ENCODE measurements around the gene METAP2. TPM values are rescaled to one million over a fixed set of nuclear protein-coding genes. Genes with fewer than 3 reads are reported as not detected.

The METAP2 gene
- total and polyA plus RNA-seq, 2 donors (not counting 3 experiments of a cell fraction or from before 2014, with no cell fraction given): 28.5 to 105 TPM

DNA sequence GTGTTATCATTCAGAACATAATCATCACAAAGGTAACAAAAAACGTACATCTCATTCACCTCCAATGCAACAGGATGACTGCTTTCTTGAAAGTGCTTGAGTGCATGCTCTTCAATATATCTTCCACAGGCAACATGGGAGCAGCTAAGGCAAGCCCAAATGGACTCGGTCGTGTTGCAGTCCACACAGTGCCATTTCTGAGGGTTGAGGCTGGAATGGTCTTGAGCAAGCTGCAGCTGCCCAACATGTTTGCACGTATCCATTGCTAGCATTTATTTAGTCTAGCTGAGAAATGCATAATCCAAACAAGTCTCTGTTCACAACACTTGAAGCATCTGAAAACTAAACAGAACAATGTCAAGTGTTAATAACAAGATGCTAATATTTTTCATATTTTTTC, 60.0 kb downstream of the METAP2 start:
- no peak for FAIRE-seq

More for the DNA sequence above, 60.0 kb downstream of the METAP2 start:
- no peaks in the 10 kb centered on the region for H3K4me1 ChIP-seq (ENCODE audit: control insufficient read depth, extremely low read depth, insufficient read depth, low read length)
- H3K27me3 ChIP-seq (ENCODE audit: control insufficient read depth in 2 of 2, insufficient read depth in 2 of 2, low read length in 2 of 2): no peaks in the 10 kb centered on the region
- BruUV-seq (replicated peaks): no TSS peak
- no peaks in the 10 kb centered on the region for H3K9me3 ChIP-seq (replicated peaks; ENCODE audit: control insufficient read depth, insufficient read depth, low read length)
- no peak for TF ChIP-seq GATA2 (IDR thresholded peaks at IDR 0.05; ENCODE audit: insufficient read depth, insufficient read length, low read depth, low read length)
- TF ChIP-seq JUN (IDR thresholded peaks at IDR 0.05; ENCODE audit: borderline replicate concordance, insufficient read depth, insufficient read length, low read depth): no peak
- no peak for TF ChIP-seq POLR2AphosphoS5 (IDR thresholded peaks at IDR 0.05; ENCODE audit: insufficient read depth, low read depth, low read length)
- TF ChIP-seq EZH2 (IDR thresholded peaks at IDR 0.05; ENCODE audit: borderline replicate concordance, low read depth, low read length, severe bottlenecking): no peak
- no peak for TF ChIP-seq MYC (IDR thresholded peaks at IDR 0.05; ENCODE audit: low read depth, low read length)
- TF ChIP-seq FOS (IDR thresholded peaks at IDR 0.05; ENCODE audit: borderline replicate concordance, insufficient read depth, low read length): no peak
- TF ChIP-seq, protein P1, sequence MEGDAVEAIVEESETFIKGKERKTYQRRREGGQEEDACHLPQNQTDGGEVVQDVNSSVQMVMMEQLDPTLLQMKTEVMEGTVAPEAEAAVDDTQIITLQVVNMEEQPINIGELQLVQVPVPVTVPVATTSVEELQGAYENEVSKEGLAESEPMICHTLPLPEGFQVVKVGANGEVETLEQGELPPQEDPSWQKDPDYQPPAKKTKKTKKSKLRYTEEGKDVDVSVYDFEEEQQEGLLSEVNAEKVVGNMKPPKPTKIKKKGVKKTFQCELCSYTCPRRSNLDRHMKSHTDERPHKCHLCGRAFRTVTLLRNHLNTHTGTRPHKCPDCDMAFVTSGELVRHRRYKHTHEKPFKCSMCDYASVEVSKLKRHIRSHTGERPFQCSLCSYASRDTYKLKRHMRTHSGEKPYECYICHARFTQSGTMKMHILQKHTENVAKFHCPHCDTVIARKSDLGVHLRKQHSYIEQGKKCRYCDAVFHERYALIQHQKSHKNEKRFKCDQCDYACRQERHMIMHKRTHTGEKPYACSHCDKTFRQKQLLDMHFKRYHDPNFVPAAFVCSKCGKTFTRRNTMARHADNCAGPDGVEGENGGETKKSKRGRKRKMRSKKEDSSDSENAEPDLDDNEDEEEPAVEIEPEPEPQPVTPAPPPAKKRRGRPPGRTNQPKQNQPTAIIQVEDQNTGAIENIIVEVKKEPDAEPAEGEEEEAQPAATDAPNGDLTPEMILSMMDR (IDR thresholded peaks at IDR 0.05; ENCODE audit: extremely low read depth in 1 of 2, insufficient read depth in 1 of 2, low read depth in 1 of 2, low read length in 2 of 2): no peak
- TF ChIP-seq, protein P2, sequence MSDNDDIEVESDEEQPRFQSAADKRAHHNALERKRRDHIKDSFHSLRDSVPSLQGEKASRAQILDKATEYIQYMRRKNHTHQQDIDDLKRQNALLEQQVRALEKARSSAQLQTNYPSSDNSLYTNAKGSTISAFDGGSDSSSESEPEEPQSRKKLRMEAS (IDR thresholded peaks at IDR 0.05; ENCODE audit: insufficient read depth, insufficient read length): no peak
- no peak for TF ChIP-seq POLR2A (IDR thresholded peaks at IDR 0.05; ENCODE audit: low read depth, low read length)
- no peak overlapping the region for H3K4me2 ChIP-seq (ENCODE audit: insufficient read depth, low read length)
- dilution Hi-C loops (cut with MboI; ENCODE audit: extremely low pct_ligation_motif_present, low sequenced_read_pairs) (no loop called here), intact Hi-C loops (cut with micrococcal nuclease) (loop anchor here (1.0 to 5.0 kb wide), 3 partner anchors 198 to 987 kb away; partner anchors contain the start of genes FGD6 and VEZT)
- POLR2A ChIA-PET: interaction anchor here (0.6 to 0.7 kb wide), 3 partner anchors 110 to 586 kb away, joined by 3 to 5 read pairs (median 4); no protein-coding TSS in a partner anchor
- H4K20me1 ChIP-seq (replicated peaks; ENCODE audit: control insufficient read depth, extremely low read depth, insufficient read depth, low read length): no peaks in the 10 kb centered on the region
- H3K4me3 ChIP-seq (replicated peaks in 1 of 3; ENCODE audit: insufficient read depth in 1 of 3, low read depth in 1 of 3, low read length in 3 of 3): no peak overlapping the region
- H3K9ac ChIP-seq (replicated peaks; ENCODE audit: extremely low read depth, insufficient read depth, low read length): no peak overlapping the region
- CTCF ChIA-PET: interaction anchor here (0.6 to 2.1 kb wide), 78 partner anchors 9 to 1400 kb away, joined by 3 to 29 read pairs (median 4); partner anchors contain the start of genes FGD6, METAP2, NR2C1 and VEZT
- H3K9me1 ChIP-seq (replicated peaks; ENCODE audit: control insufficient read depth, extremely low read depth, insufficient read depth, low read length): no peaks in the 10 kb centered on the region
- no peak overlapping the region for H3K27ac ChIP-seq (ENCODE audit: insufficient read depth, low read depth, low read length)
- no peaks in the 10 kb centered on the region for H3K79me2 ChIP-seq (ENCODE audit: control insufficient read depth, insufficient read depth, low read length)
- no peak overlapping the region for H2AFZ ChIP-seq (ENCODE audit: low read depth, low read length)
- no peak for DNase-seq (ENCODE audit: low read depth, low spot score)
- H3K36me3 ChIP-seq (ENCODE audit: control insufficient read depth in 2 of 2, extremely low read depth in 1 of 2, insufficient read depth in 2 of 2, low read length in 2 of 2): no peaks in the 10 kb centered on the region

Measured in endothelial cell of umbilical vein (primary cell).